HG03159 (cell line): Measurements from ENCODE around the gene FNBP1.

ENCODE experiments used
- ATAC-seq: cut with Tn5 transposase; IDR thresholded peaks from one replicate; pipeline ENCODE4 v1.9.1; 2021; ENCODE audit warnings: mild to moderate bottlenecking, moderate library complexity; ENCODE audit not compliant: unreplicated experiment

Gene FNBP1

GRCh38 chr9:130049431-130050210, 6.6 kb upstream of the FNBP1 start:
- ATAC-seq = no peak

- ATAC-seq = no peak
These were observed 2.9 kb upstream of the FNBP1 start for GRCh38 chr9:130045725-130046450.

GRCh38 chr9:130043654-130044623, 950 bp upstream of the FNBP1 start:
- ATAC-seq = no peak

GRCh38 chr9:130042406-130042884, 544 bp downstream of the FNBP1 start:
- no peak for ATAC-seq

GRCh38 chr9:130041648-130042405, 1.2 kb downstream of the FNBP1 start:
- no peak for ATAC-seq

- no peak for ATAC-seq
These were observed 1.9 kb downstream of the FNBP1 start for GRCh38 chr9:130040984-130041647.

GRCh38 chr9:130039528-130040147, 3.4 kb downstream of the FNBP1 start:
- ATAC-seq = peak; percentile 32

- ATAC-seq = no peak
These were observed 6.9 kb downstream of the FNBP1 start for GRCh38 chr9:130036099-130036498.

GRCh38 chr9:130034570-130034969, 8.4 kb downstream of the FNBP1 start:
- ATAC-seq = no peak

- no peak for ATAC-seq
These were observed 12.3 kb downstream of the FNBP1 start for GRCh38 chr9:130030651-130031127.

- ATAC-seq = no peak
These were observed 13.6 kb downstream of the FNBP1 start for GRCh38 chr9:130029223-130029973.

GRCh38 chr9:130028493-130029222, 14.3 kb downstream of the FNBP1 start:
- no peak for ATAC-seq

- ATAC-seq = no peak
These were observed 15.2 kb downstream of the FNBP1 start for GRCh38 chr9:130027533-130028365.

GRCh38 chr9:130026583-130027340, 16.2 kb downstream of the FNBP1 start:
- ATAC-seq = no peak

GRCh38 chr9:130024597-130024994, 18.4 kb downstream of the FNBP1 start:
- no peak for ATAC-seq

GRCh38 chr9:130023994-130024596, 18.9 kb downstream of the FNBP1 start:
- ATAC-seq = no peak
